G401 (cell line): ENCODE data around the gene RANBP17. TPM values are rescaled to one million over a fixed set of nuclear protein-coding genes. Genes with fewer than 3 reads are reported as not detected.

Experiments used
- DNase-seq: peaks from one replicate; pipeline ENCODE4 v3.0.0-alpha.2; 2015; ENCODE audit warnings: low spot score
- in situ Hi-C: cut with HindIII; loops from 2 replicates; pipeline ENCODE4 v1.10.0; 2016; ENCODE audit warnings: low sequenced_read_pairs, mixed read lengths
- total RNA-seq: library from RNA; depleted of rRNA; stranded (reverse); fragments of >200 nt; shearing (Covaris generic); gene quantifications from 2 replicates; pipeline ENCODE4 v1.2.3, GENCODE V29; 2014; rRNA removed

Gene RANBP17
- total RNA-seq, 1 experiment from 2014 or later = 20.9 TPM

- DNase-seq = peak; percentile 72
Observed at GRCh38 chr5:171317230-171317629, 455.4 kb downstream of the RANBP17 start.

GRCh38 chr5:171318026-171318425, 456.2 kb downstream of the RANBP17 start:
- DNase-seq = no peak

More at GRCh38 chr5:171317230-171317629, 455.4 kb downstream of the RANBP17 start:
- in situ Hi-C loops = no loop called here

GRCh38 chr5:171321447-171321846, 459.6 kb downstream of the RANBP17 start:
- DNase-seq = no peak
- in situ Hi-C loops = no loop called here

More at GRCh38 chr5:171318026-171318425, 456.2 kb downstream of the RANBP17 start:
- in situ Hi-C loops = no loop called here

GRCh38 chr5:171322527-171322926, 460.7 kb downstream of the RANBP17 start:
- no peak for DNase-seq
- in situ Hi-C loops = no loop called here

- in situ Hi-C loops = no loop called here
- DNase-seq = no peak
Observed at GRCh38 chr5:171323007-171323406, 461.2 kb downstream of the RANBP17 start.

GRCh38 chr5:171323806-171324632, 462.2 kb downstream of the RANBP17 start:
- DNase-seq = no peak
- in situ Hi-C loops = no loop called here

GRCh38 chr5:171330021-171330420, 468.2 kb downstream of the RANBP17 start:
- DNase-seq = no peak
- in situ Hi-C loops = no loop called here

- in situ Hi-C loops = no loop called here
- DNase-seq = no peak
Observed at GRCh38 chr5:171335616-171336015, 473.8 kb downstream of the RANBP17 start.

GRCh38 chr5:171336521-171337209, 474.8 kb downstream of the RANBP17 start:
- in situ Hi-C loops = no loop called here
- peak; percentile 88 for DNase-seq

GRCh38 chr5:171337210-171337569, 475.4 kb downstream of the RANBP17 start:
- DNase-seq = no peak
- in situ Hi-C loops = no loop called here

GRCh38 chr5:171340042-171340441, 478.2 kb downstream of the RANBP17 start:
- in situ Hi-C loops = no loop called here
- DNase-seq = no peak

GRCh38 chr5:171340491-171340890, 478.7 kb downstream of the RANBP17 start:
- DNase-seq = no peak
- in situ Hi-C loops = no loop called here

GRCh38 chr5:171342362-171343111, 480.7 kb downstream of the RANBP17 start:
- peak; percentile 81 for DNase-seq
- in situ Hi-C loops = no loop called here

GRCh38 chr5:171344936-171345608, 483.3 kb downstream of the RANBP17 start:
- DNase-seq = no peak
- in situ Hi-C loops = no loop called here

Other genes starting within 250 kb of the RANBP17 start
- gene GABRP, start 78.3 kb upstream of the RANBP17 start, total RNA-seq = not detected in 2 replicates